ENCODE results near the gene ARID3C.
A peak's percentile ranks its signal among the peaks of the same experiment; 100 is the strongest.

GRCh38 chr9:34651876-34652601 is 23.2 kb upstream of the ARID3C start, which contains the start of gene IL11RA:
- TF ChIP-seq POLR2A (IDR thresholded peaks at IDR 0.05): no peak
- TF ChIP-seq CTCF (IDR thresholded peaks at IDR 0.05): no peak
- TF ChIP-seq POLR2AphosphoS5 (IDR thresholded peaks at IDR 0.05; ENCODE audit: insufficient read depth in 1 of 2, low read depth in 1 of 2): peak; percentile 47 to 88

All from vagina (tissue), 2 donors.